ENCODE data around the gene RPL7L1.

DNA sequence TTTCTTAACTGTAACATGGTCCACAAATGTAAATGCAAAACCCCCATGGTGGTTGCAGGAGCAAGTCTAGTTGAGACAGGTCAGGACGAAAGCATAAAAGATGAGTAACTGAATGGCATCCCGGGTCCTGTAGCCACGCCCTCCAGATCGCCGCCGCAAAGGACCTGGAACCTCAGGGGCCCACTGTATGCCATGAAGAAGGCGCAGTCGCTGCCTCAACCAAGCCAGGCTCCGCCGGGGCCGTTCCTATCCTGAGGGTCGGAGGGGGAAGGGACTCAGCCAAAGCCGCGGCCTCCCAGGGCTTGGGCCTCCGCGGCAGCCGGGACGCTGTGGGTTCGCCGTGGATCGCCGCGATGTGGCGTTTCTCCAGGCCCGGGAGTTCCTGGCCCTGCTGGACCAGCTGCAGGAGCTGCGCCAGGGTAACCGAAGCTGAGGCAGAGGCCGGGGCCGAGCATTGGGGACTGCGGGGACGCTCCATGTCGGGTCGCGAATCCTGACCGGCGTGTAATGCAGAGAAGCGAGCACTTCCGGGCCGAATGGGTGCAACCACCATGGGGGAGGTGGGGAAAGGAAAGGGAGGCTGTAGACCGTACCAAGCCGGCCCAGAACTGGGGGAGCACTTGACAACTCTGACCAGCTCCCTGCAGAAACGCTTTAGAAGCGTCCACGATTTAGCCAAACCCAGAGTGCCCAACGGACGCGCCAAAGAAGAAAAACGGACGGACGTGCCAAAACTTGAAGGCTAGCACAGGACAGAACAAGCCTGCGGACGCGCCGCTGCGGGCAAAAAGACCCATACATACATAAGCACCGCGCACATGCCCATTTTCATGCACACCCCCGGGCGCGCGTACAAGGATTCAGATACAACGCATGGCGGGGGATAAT lies 11.1 kb downstream of the RPL7L1 start:
- TF ChIP-seq, protein P1, sequence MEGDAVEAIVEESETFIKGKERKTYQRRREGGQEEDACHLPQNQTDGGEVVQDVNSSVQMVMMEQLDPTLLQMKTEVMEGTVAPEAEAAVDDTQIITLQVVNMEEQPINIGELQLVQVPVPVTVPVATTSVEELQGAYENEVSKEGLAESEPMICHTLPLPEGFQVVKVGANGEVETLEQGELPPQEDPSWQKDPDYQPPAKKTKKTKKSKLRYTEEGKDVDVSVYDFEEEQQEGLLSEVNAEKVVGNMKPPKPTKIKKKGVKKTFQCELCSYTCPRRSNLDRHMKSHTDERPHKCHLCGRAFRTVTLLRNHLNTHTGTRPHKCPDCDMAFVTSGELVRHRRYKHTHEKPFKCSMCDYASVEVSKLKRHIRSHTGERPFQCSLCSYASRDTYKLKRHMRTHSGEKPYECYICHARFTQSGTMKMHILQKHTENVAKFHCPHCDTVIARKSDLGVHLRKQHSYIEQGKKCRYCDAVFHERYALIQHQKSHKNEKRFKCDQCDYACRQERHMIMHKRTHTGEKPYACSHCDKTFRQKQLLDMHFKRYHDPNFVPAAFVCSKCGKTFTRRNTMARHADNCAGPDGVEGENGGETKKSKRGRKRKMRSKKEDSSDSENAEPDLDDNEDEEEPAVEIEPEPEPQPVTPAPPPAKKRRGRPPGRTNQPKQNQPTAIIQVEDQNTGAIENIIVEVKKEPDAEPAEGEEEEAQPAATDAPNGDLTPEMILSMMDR (IDR thresholded peaks at IDR 0.05), result no peak
- peak; percentile 74 to 75 for TF ChIP-seq POLR2A (IDR thresholded peaks at IDR 0.05)
